Glutamatergic neuron (in vitro differentiated cells): ENCODE data around the gene NTNG1. TPM values are rescaled to one million over a fixed set of nuclear protein-coding genes. Genes with fewer than 3 reads are reported as not detected.

ENCODE experiments used
- DNase-seq: peaks from one replicate; pipeline ENCODE4 v3.0.0; 2022
- H3K27ac Mint-ChIP-seq: one replicate; pipeline ENCODE4 v1.8.0; 2020; ENCODE audit warnings: mild to moderate bottlenecking, mixed read lengths, inconsistent platforms; ENCODE audit not compliant: unreplicated experiment
- H3K27me3 Mint-ChIP-seq: one replicate; pipeline ENCODE4 v1.8.0; 2020; ENCODE audit warnings: mild to moderate bottlenecking, moderate library complexity, mixed read lengths, inconsistent platforms; ENCODE audit not compliant: unreplicated experiment
- H3K36me3 Mint-ChIP-seq: one replicate; pipeline ENCODE4 v1.8.0; 2020; ENCODE audit warnings: mild to moderate bottlenecking, mixed read lengths, inconsistent platforms; ENCODE audit not compliant: unreplicated experiment
- H3K4me1 Mint-ChIP-seq: one replicate; pipeline ENCODE4 v1.8.0; 2020; ENCODE audit warnings: mild to moderate bottlenecking, low read depth, mixed read lengths, inconsistent platforms; ENCODE audit not compliant: unreplicated experiment
- H3K4me3 Mint-ChIP-seq: one replicate; pipeline ENCODE4 v1.8.0; 2020; ENCODE audit warnings: mild to moderate bottlenecking, mixed read lengths, inconsistent platforms; ENCODE audit not compliant: unreplicated experiment
- H3K9me3 Mint-ChIP-seq: one replicate; pipeline ENCODE4 v1.8.0; 2020; ENCODE audit warnings: mild to moderate bottlenecking, moderate library complexity, mixed read lengths, inconsistent platforms; ENCODE audit not compliant: unreplicated experiment
- total RNA-seq: library from RNA; stranded (reverse); fragmentation: NEBNext Ultra II Directional; extraction: Animal tissue kit (Norgen Biotek cat#: 25700); gene quantifications from one replicate; pipeline ENCODE4 v1.2.1, GENCODE V29; 2021; ENCODE audit not compliant: unreplicated experiment
- TF ChIP-seq, protein P1 (sequence below): fragments of 200-600 bp; sonication (generic); IDR thresholded peaks from one replicate; pipeline ENCODE4 v1.5.0; 2021; ENCODE audit not compliant: partially characterized antibody, unreplicated experiment

The NTNG1 gene
- total RNA-seq, 1 donor from 2014 or later, result 3.2 TPM

DNA sequence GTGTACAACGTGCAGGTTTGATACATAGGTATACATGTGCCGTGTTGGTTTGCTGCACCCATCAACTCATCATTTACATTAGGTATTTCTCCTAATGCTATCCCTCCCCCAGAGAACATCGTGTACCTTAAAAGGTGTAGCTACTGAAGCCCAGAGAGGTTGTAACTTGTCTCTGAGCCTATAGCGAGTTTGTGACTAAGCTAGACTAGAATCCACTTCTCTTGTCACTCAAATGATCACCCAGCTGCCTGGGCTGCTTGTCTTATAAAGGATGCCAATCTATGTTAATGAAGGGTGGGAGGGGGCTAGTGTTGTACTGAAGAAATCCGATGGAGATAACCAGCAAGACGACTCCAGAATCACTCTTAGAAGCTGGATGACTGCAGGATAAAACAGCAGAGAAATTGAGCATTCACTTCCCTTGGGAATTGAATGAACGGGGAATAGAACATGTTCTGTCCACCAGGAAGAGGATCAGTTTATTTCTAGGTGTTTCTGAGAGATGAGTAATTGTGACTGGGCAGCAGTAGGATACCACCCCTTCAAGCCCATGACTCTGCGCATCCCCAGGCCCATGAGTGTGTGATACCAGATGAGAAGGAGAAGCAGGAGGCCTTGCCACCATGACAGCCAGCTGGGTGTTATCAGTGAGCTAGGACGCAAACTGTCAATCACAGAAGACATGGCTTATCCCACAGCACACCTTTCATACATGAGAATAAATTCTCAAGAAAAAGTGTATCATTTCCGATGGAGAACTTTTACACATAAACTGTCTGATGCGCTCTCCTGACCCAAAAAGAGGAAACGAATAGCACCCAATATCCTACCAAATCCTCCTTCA lies 390.4 kb downstream of the NTNG1 start:
- peak overlapping the region; percentile 87 for H3K27ac Mint-ChIP-seq
- H3K4me1 Mint-ChIP-seq, result peaks cover 48% of the 10 kb centered on the region
- TF ChIP-seq, protein P1, sequence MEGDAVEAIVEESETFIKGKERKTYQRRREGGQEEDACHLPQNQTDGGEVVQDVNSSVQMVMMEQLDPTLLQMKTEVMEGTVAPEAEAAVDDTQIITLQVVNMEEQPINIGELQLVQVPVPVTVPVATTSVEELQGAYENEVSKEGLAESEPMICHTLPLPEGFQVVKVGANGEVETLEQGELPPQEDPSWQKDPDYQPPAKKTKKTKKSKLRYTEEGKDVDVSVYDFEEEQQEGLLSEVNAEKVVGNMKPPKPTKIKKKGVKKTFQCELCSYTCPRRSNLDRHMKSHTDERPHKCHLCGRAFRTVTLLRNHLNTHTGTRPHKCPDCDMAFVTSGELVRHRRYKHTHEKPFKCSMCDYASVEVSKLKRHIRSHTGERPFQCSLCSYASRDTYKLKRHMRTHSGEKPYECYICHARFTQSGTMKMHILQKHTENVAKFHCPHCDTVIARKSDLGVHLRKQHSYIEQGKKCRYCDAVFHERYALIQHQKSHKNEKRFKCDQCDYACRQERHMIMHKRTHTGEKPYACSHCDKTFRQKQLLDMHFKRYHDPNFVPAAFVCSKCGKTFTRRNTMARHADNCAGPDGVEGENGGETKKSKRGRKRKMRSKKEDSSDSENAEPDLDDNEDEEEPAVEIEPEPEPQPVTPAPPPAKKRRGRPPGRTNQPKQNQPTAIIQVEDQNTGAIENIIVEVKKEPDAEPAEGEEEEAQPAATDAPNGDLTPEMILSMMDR, result no peak
- peak overlapping the region; percentile 39 for H3K4me3 Mint-ChIP-seq
- peaks cover 7% of the 10 kb centered on the region for H3K9me3 Mint-ChIP-seq
- no peak for DNase-seq
- no peaks in the 10 kb centered on the region for H3K36me3 Mint-ChIP-seq
- H3K27me3 Mint-ChIP-seq, result peaks cover 3% of the 10 kb centered on the region

DNA sequence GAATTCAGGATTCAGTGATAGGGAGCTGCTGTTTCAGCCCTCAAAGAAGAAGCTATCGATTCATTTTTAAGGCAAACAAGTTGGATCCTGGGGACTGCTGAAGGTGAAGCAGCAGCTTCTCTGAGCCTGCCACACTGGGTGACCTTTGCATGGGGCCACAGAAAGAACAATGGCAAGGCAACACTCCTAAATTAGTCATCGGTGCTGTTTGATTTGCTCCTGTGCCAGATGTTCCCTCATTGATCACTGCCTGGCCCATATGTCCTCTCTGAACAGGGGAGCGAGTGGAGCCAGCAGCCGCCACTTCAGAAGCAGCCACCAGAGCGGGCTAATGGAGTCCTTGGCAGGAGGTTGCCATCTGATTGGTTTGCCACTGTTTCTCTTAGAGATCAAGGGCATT lies 391.5 kb downstream of the NTNG1 start:
- H3K36me3 Mint-ChIP-seq, result no peaks in the 10 kb centered on the region
- H3K4me3 Mint-ChIP-seq, result peak overlapping the region; percentile 5
- TF ChIP-seq, protein P1, result no peak
- peak; percentile 44 for DNase-seq
- peak overlapping the region; percentile 87 for H3K27ac Mint-ChIP-seq
- peaks cover 48% of the 10 kb centered on the region for H3K4me1 Mint-ChIP-seq
- H3K27me3 Mint-ChIP-seq, result peaks cover 3% of the 10 kb centered on the region
- peaks cover 7% of the 10 kb centered on the region for H3K9me3 Mint-ChIP-seq

Other genes starting within 250 kb of the NTNG1 start
- gene PRMT6, start 84.4 kb upstream of the NTNG1 start, total RNA-seq, result 16.8 TPM